Measurements from ENCODE around the gene CABP4. TPM values are rescaled to one million over a fixed set of nuclear protein-coding genes. Genes with fewer than 3 reads are reported as not detected.

The CABP4 gene
- total RNA-seq, 1 donor from 2014 or later = not detected

DNA sequence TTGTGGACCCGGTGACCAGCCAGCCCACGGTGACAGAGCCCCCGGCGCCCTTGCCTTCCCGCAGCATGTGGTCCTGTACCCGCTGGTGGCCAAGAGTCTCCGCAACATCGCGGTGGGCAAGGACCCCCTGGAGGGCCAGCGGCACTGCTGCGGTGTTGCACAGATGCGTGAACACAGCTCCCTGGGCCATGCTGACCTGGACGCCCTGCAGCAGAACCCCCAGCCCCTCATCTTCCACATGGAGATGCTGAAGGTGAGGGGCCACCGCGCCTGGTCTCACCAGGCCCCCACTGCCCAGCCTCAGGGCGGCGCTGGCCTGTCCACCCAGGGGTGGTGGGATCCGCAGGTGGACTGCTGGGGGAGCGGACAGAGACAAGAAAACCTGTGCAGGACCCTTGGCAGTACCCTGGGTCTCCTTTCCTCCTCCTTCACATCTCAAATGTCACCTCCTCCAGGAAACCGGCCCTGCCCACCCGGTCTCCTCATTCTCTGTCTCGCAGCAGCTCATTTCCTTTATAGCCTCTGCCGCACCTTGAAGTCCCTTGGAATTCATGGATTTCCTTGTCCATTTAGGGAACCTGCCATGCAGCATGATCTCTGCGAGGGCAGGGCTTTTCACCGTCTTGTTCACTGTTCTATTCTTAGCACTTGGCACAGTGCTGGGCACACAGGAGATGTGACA is 34.2 kb downstream of the CABP4 start:
- DNase-seq (ENCODE audit: low read depth) = no peak
- H3K4me3 ChIP-seq (ENCODE audit: low read depth, low read length) = no peak overlapping the region
- TF ChIP-seq, protein P1, sequence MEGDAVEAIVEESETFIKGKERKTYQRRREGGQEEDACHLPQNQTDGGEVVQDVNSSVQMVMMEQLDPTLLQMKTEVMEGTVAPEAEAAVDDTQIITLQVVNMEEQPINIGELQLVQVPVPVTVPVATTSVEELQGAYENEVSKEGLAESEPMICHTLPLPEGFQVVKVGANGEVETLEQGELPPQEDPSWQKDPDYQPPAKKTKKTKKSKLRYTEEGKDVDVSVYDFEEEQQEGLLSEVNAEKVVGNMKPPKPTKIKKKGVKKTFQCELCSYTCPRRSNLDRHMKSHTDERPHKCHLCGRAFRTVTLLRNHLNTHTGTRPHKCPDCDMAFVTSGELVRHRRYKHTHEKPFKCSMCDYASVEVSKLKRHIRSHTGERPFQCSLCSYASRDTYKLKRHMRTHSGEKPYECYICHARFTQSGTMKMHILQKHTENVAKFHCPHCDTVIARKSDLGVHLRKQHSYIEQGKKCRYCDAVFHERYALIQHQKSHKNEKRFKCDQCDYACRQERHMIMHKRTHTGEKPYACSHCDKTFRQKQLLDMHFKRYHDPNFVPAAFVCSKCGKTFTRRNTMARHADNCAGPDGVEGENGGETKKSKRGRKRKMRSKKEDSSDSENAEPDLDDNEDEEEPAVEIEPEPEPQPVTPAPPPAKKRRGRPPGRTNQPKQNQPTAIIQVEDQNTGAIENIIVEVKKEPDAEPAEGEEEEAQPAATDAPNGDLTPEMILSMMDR (conservative IDR thresholded peaks at IDR 0.05; ENCODE audit: low read depth, low read length) = no peak

DNA sequence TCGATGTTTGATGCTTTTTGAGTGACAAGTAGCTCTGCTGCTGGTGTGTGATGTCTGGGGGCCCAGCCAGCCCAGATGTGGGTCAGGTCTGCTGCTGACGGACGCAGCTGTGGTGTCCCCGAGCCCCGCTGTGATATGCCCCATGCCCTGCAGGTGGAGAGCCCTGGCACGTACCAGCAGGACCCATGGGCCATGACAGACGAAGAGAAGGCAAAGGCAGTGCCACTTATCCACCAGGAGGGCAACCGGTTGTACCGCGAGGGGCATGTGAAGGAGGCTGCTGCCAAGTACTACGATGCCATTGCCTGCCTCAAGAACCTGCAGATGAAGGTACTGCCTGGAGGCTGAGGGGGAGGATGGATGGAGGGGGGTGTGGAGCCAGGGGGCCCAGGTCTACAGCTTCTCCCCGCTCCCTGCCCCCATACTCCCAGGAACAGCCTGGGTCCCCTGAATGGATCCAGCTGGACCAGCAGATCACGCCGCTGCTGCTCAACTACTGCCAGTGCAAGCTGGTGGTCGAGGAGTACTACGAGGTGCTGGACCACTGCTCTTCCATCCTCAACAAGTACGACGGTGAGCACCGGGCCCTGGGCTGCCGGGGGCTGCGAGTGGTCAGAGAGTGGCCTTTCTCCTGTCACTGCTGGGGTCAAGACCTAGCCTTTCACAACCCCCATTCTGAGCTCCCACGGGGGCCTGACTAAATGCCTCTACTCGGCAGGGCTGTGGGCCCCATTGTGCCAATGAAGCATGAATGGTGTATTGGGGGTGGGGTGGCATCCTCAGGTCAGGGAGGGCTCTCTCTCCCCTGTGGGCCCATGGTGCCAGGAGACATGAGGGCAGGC is 35.0 kb downstream of the CABP4 start:
- DNase-seq (ENCODE audit: low read depth) = no peak
- no peak overlapping the region for H3K4me3 ChIP-seq (ENCODE audit: low read depth, low read length)
- TF ChIP-seq, protein P1 (conservative IDR thresholded peaks at IDR 0.05; ENCODE audit: low read depth, low read length) = no peak

DNA sequence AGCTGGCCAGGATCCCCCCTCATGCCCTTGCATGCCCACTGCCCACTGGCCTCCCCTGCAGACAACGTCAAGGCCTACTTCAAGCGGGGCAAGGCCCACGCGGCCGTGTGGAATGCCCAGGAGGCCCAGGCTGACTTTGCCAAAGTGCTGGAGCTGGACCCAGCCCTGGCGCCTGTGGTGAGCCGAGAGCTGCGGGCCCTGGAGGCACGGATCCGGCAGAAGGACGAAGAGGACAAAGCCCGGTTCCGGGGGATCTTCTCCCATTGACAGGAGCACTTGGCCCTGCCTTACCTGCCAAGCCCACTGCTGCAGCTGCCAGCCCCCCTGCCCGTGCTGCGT is 35.5 kb downstream of the CABP4 start:
- DNase-seq (ENCODE audit: low read depth) = no peak
- TF ChIP-seq, protein P1 (conservative IDR thresholded peaks at IDR 0.05; ENCODE audit: low read depth, low read length) = no peak
- no peak overlapping the region for H3K4me3 ChIP-seq (ENCODE audit: low read depth, low read length)

DNA sequence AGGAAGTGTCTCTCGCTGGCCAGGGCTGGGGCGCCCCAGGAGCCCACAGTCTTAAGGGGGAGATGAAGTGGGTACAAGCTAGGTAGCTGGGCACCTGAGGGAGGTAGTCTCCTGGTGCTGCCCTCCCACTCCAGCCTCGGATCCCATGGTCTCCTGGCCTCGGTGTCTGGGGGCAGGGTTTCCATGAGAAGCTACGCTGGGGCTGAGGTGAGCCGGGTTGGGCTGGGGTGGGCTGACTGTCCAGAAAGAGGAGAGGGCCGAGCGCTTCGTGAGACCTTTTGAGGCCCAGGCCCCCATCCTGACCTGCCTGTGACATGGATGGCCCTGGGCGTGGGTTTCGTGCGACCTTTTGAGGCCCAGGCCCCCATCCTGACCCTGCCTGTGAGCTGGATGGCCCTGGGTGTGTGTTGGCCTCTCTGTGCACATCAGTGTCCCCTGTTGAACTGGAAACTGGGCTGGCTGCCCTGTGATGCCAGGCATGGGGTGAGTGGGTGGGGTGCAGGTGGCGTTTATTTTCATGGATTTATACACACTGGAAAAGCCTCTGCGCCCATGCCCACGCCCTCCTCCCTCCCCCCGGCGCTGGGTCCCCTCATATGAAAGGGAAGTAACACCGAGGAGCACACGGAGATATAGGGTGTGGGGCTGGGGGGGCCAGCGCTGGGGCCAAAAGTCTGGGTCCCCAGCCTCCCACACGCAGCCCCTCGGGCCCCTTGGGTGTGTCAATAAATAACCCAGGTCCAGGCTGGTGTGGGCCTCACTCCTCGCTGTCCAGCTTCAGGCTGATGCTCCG is 36.3 kb downstream of the CABP4 start:
- no peak overlapping the region for H3K4me3 ChIP-seq (ENCODE audit: low read depth, low read length)
- TF ChIP-seq, protein P1 (conservative IDR thresholded peaks at IDR 0.05; ENCODE audit: low read depth, low read length) = no peak
- DNase-seq (ENCODE audit: low read depth) = no peak

DNA sequence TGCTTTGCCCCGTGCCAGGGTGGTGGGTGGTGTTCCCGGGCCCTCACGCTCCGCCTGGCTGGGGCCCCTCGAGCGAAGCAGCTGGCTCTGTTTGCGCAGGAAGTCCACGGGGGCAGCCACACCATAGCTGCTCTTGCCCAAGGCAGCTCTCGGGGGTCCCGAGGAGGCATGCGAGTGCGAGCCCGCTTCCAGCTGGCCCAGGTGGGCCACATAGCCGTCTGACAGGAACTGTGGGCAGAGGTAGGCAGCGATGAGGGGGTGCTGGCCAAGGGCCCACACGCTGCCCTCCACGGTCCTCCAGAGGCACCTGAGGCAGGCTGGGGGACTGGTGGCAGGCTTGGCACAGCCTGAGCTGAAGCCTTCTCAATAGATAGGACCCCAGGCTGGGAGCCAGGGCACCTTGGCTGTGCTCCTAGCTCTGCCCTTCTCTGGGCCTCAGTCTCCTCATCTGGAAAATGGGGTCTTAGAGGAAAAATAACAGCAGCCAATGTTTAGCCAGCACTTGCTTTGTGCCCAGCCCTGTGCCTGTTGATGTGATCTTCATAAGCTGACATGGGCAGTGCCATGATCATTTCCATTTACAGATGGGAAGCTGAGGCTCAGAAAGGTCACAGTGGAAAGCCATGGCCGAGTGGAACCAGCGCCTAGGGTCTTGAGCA is 37.0 kb downstream of the CABP4 start:
- DNase-seq (ENCODE audit: low read depth) = no peak
- H3K4me3 ChIP-seq (ENCODE audit: low read depth, low read length) = no peak overlapping the region
- TF ChIP-seq, protein P1 (conservative IDR thresholded peaks at IDR 0.05; ENCODE audit: low read depth, low read length) = no peak

DNA sequence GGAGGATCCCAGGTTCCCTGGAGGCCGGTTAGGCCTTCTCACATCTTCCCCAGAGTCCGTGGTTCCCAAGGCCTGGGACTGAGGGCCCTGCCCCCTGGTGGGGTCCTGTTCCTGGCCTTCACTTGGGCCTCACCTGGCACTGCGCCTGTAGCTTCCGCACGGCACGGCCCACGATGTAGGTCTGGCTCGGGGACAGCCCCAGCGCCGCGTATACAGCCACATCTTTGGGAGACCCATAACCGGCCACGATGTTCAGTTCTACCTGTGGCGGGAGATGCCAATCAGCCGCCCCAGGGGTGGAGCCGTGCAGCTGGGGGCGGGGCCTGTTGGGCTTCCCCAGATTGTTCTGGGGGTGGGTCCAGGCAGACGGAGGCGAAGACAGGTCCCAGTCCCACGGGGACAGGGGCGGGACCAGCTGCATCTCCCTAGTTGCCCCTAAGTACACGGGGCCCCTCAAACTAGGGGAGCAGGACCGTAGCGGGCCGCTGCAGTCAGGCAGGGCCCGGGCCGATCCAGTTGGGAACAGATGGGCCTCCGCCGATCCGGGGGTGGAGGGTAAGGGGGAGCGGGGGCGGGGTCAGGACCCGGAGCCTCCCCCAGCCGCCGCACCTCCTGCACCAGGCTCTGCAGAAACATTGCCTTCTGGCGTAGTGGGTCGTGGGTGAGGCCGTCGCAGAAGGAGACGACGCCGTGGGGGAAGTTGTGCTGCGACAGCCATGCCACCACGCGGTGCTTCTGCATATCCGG is 37.8 kb downstream of the CABP4 start:
- H3K4me3 ChIP-seq (ENCODE audit: low read depth, low read length) = no peak overlapping the region
- no peak for DNase-seq (ENCODE audit: low read depth)
- TF ChIP-seq, protein P1 (conservative IDR thresholded peaks at IDR 0.05; ENCODE audit: low read depth, low read length) = no peak

Measured in epithelial cell of proximal tubule (primary cell).